HG02981 (cell line): ENCODE data around the gene FERMT1.
"Not testable (repeated sequence)": the region's sequence is repeated elsewhere in the genome, so short reads cannot be mapped to it uniquely, and the experiment has no call there.

ENCODE experiments used
- ATAC-seq: cut with Tn5 transposase; IDR thresholded peaks from one replicate; pipeline ENCODE4 v1.9.1; 2021; ENCODE audit warnings: mild to moderate bottlenecking, moderate library complexity; ENCODE audit not compliant: unreplicated experiment

Gene FERMT1

GRCh38 chr20:6070829-6071695 is 51.8 kb downstream of the FERMT1 start:
- ATAC-seq: no peak

- no peak for ATAC-seq
Observed at GRCh38 chr20:6069669-6070068, 53.2 kb downstream of the FERMT1 start.

GRCh38 chr20:6067763-6068318 is 55.0 kb downstream of the FERMT1 start:
- ATAC-seq: no peak

- ATAC-seq: no peak
Observed at GRCh38 chr20:6066582-6066981, 56.2 kb downstream of the FERMT1 start.

- no peak for ATAC-seq
Observed at GRCh38 chr20:6061544-6061943, 61.3 kb downstream of the FERMT1 start.

GRCh38 chr20:6060213-6060612 is 62.6 kb downstream of the FERMT1 start:
- no peak for ATAC-seq

- no peak for ATAC-seq
Observed at GRCh38 chr20:6058684-6059295, 64.0 kb downstream of the FERMT1 start.

- no peak for ATAC-seq
Observed at GRCh38 chr20:6057691-6058090, 65.1 kb downstream of the FERMT1 start.

GRCh38 chr20:6057139-6057538 is 65.7 kb downstream of the FERMT1 start:
- ATAC-seq: no peak

- no peak for ATAC-seq
Observed at GRCh38 chr20:6055981-6056569, 66.8 kb downstream of the FERMT1 start.

- no peak for ATAC-seq
Observed at GRCh38 chr20:6055161-6055783, 67.6 kb downstream of the FERMT1 start.

GRCh38 chr20:6054689-6055051 is 68.2 kb downstream of the FERMT1 start:
- not testable (repeated sequence) for ATAC-seq

- ATAC-seq: no peak
Observed at GRCh38 chr20:6053776-6054688, 68.8 kb downstream of the FERMT1 start, which contains the start of gene LRRN4. LRRN4 (minus strand) TSS chr20:6054060; CDS start chr20:6052799, 1,261 bp downstream.

GRCh38 chr20:6053064-6053775 is 69.6 kb downstream of the FERMT1 start:
- no peak for ATAC-seq

- ATAC-seq: no peak
Observed at GRCh38 chr20:6051505-6051904, 71.3 kb downstream of the FERMT1 start.

GRCh38 chr20:6048391-6048790 is 74.4 kb downstream of the FERMT1 start:
- ATAC-seq: no peak

- no peak for ATAC-seq
Observed at GRCh38 chr20:6046432-6046831, 76.4 kb downstream of the FERMT1 start.

GRCh38 chr20:6045566-6045965 is 77.3 kb downstream of the FERMT1 start:
- no peak for ATAC-seq

- no peak for ATAC-seq
Observed at GRCh38 chr20:6044115-6044514, 78.7 kb downstream of the FERMT1 start.
